Measurements from ENCODE around the gene PEX26. TPM values are rescaled to one million over a fixed set of nuclear protein-coding genes. Genes with fewer than 3 reads are reported as not detected.
A peak's percentile ranks its signal among the peaks of the same experiment; 100 is the strongest.

The PEX26 gene
- total RNA-seq, 2 donors from 2014 or later: 39.1 to 46.0 TPM

- TF ChIP-seq, protein P1, sequence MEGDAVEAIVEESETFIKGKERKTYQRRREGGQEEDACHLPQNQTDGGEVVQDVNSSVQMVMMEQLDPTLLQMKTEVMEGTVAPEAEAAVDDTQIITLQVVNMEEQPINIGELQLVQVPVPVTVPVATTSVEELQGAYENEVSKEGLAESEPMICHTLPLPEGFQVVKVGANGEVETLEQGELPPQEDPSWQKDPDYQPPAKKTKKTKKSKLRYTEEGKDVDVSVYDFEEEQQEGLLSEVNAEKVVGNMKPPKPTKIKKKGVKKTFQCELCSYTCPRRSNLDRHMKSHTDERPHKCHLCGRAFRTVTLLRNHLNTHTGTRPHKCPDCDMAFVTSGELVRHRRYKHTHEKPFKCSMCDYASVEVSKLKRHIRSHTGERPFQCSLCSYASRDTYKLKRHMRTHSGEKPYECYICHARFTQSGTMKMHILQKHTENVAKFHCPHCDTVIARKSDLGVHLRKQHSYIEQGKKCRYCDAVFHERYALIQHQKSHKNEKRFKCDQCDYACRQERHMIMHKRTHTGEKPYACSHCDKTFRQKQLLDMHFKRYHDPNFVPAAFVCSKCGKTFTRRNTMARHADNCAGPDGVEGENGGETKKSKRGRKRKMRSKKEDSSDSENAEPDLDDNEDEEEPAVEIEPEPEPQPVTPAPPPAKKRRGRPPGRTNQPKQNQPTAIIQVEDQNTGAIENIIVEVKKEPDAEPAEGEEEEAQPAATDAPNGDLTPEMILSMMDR (IDR thresholded peaks at IDR 0.05): no peak
- H3K4me3 ChIP-seq: peak overlapping the region; percentile 71
Observed at GRCh38 chr22:18091916-18092526, 14.2 kb downstream of the PEX26 start.

DNA sequence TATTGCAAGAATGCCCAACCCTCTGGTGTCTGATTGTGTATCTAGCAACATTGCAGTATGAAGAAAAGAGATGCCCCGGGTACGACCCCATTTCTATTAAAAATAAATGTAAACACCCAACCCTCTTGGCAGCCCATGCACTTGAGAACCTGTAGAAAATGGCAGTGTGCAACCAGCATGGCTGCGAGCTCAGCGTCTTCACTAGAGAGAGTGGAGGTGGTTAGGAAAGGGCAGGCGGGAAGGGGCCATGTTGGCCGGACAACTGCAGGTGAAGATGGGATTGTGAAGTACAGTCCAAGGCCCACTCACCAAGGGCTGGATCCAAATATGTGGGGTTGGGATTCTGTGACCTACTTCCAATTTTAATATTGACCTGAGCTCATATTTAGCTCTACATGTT lies 15.9 kb downstream of the PEX26 start:
- H3K27ac ChIP-seq: no peak overlapping the region
- no peak overlapping the region for H3K4me3 ChIP-seq
- DNase-seq (ENCODE audit: low spot score): no peak
- peaks cover 6% of the 10 kb centered on the region for H3K36me3 ChIP-seq
- TF ChIP-seq, protein P1 (IDR thresholded peaks at IDR 0.05): no peak
- no peak for ATAC-seq (ENCODE audit: insufficient number of reproducible peaks, low FRiP score, low read depth)
- no peaks in the 10 kb centered on the region for H3K9me3 ChIP-seq
- peaks cover 3 to 17% of the 10 kb centered on the region in 2 donors for H3K4me1 ChIP-seq (ENCODE audit: control insufficient read depth in 1 of 2, low read depth in 2 of 2)
- no peaks in the 10 kb centered on the region for H3K27me3 ChIP-seq (replicated peaks; ENCODE audit: insufficient read depth)

More at GRCh38 chr22:18091916-18092526, 14.2 kb downstream of the PEX26 start:
- Histone ChIP-seq H3K36me3 (peaks cover 19% of the 10 kb centered on the region), H3K4me1 (ENCODE audit: control insufficient read depth in 1 of 2, low read depth in 2 of 2) (peaks cover 3 to 17% of the 10 kb centered on the region in 2 donors), H3K27me3 (replicated peaks; ENCODE audit: insufficient read depth) (no peaks in the 10 kb centered on the region), H3K9me3 (no peaks in the 10 kb centered on the region), H3K27ac (peak overlapping the region; percentile 87 to 91)
- ATAC-seq (ENCODE audit: insufficient number of reproducible peaks, low FRiP score, low read depth) (no peak), DNase-seq (ENCODE audit: low spot score) (no peak)

DNA sequence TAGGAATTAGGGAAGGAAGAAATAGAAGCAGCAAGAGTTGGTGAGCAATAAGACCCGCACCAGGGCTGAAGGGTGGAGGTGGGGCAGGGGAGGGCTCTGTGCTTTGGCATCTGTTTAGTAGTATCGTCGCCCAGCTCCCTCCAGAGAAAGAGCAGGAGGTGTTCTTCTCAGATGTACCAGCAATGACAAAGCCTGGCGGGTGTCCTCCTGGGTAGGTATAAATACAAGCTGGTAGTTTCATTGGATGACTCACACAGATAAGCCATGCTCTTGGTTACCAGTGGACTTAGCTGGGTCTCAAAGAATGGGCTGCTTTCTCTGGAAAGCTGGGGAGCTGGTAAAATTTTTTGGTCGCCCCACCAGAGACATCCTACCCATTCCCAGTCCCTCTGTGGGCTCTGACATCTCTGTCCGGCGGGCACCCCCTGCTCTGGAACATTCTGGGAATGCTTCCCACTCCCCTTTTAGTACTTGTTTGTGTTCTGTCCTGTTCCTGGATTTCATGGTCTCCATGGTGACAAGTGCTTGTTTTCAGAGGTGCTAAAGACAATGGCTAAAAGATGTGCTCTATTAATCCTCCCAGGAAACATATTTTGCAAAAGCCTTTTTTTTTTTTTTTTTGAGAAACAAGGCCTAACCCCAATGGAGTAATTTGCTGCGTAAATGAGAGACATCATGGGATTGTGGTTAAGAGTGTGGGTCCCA lies 17.5 kb downstream of the PEX26 start:
- H3K4me3 ChIP-seq: no peak overlapping the region
- H3K27me3 ChIP-seq (replicated peaks; ENCODE audit: insufficient read depth): no peaks in the 10 kb centered on the region
- ATAC-seq (ENCODE audit: insufficient number of reproducible peaks, low FRiP score, low read depth) (no peak), DNase-seq (ENCODE audit: low spot score) (no peak)
- no peaks in the 10 kb centered on the region for H3K36me3 ChIP-seq
- H3K9me3 ChIP-seq: no peaks in the 10 kb centered on the region
- H3K27ac ChIP-seq: no peak overlapping the region
- H3K4me1 ChIP-seq (ENCODE audit: control insufficient read depth in 1 of 2, low read depth in 2 of 2): peaks cover 3 to 17% of the 10 kb centered on the region in 2 donors
- TF ChIP-seq, protein P1 (IDR thresholded peaks at IDR 0.05): no peak

- TF ChIP-seq, protein P1 (IDR thresholded peaks at IDR 0.05): no peak
- Histone ChIP-seq H3K4me1 (ENCODE audit: control insufficient read depth in 1 of 2, low read depth in 2 of 2) (peaks cover 3 to 9% of the 10 kb centered on the region in 2 donors), H3K36me3 (no peaks in the 10 kb centered on the region), H3K9me3 (no peaks in the 10 kb centered on the region), H3K4me3 (no peak overlapping the region), H3K27me3 (replicated peaks; ENCODE audit: insufficient read depth) (no peaks in the 10 kb centered on the region), H3K27ac (no peak overlapping the region)
- DNase-seq (ENCODE audit: low spot score) (no peak), ATAC-seq (ENCODE audit: insufficient number of reproducible peaks, low FRiP score, low read depth) (no peak)
Observed at GRCh38 chr22:18096823-18097222, 19.0 kb downstream of the PEX26 start.

GRCh38 chr22:18100781-18101180 lies 23.0 kb downstream of the PEX26 start:
- Histone ChIP-seq H3K27me3 (replicated peaks; ENCODE audit: insufficient read depth) (no peaks in the 10 kb centered on the region), H3K36me3 (no peaks in the 10 kb centered on the region), H3K4me1 (ENCODE audit: control insufficient read depth in 1 of 2, low read depth in 2 of 2) (no peaks in the 10 kb centered on the region), H3K4me3 (no peak overlapping the region), H3K27ac (no peak overlapping the region), H3K9me3 (no peaks in the 10 kb centered on the region)
- DNase-seq (ENCODE audit: low spot score): no peak
- ATAC-seq (ENCODE audit: insufficient number of reproducible peaks, low FRiP score, low read depth): no peak
- TF ChIP-seq, protein P1 (IDR thresholded peaks at IDR 0.05): no peak

Measured in thoracic aorta (tissue), 2 donors.